Posterior cingulate gyrus (tissue), 11 donors: ENCODE results near the gene RBM20.
"Not testable (repeated sequence)": the region's sequence is repeated elsewhere in the genome, so short reads cannot be mapped to it uniquely, and the experiment has no call there.

Experiments
- DNase-seq, 10 donors: peaks; one replicate each; pipeline versions ENCODE4 v3.0.0 to v3.0.0-alpha.2; 2020 to 2021; ENCODE audit warnings: mixed read lengths in 3 of 10
- intact Hi-C: fragments of 100-400 bp; cut with DNase I; formaldehyde crosslinking; loops from one replicate; pipeline ENCODE4 v1.15.1; 2023

The RBM20 gene

GRCh38 chr10:110724116-110724921 lies 80.2 kb downstream of the RBM20 start:
- intact Hi-C loops = no loop called here
- no peak for DNase-seq

GRCh38 chr10:110724937-110725336 lies 80.8 kb downstream of the RBM20 start:
- intact Hi-C loops = no loop called here
- DNase-seq = no peak

- no peak for DNase-seq
- intact Hi-C loops = no loop called here
Measured at GRCh38 chr10:110725801-110726630, 81.9 kb downstream of the RBM20 start.

- DNase-seq, intact Hi-C loops: not testable (repeated sequence)
Measured at GRCh38 chr10:110727785-110728184, 83.6 kb downstream of the RBM20 start.

- DNase-seq = no peak
- intact Hi-C loops = no loop called here
Measured at GRCh38 chr10:110730345-110731050, 86.4 kb downstream of the RBM20 start.

- intact Hi-C loops = no loop called here
- DNase-seq = peak in 1 of 10 donors; percentile 75
Measured at GRCh38 chr10:110733218-110733952, 89.2 kb downstream of the RBM20 start.

GRCh38 chr10:110735620-110736027 lies 91.5 kb downstream of the RBM20 start:
- no peak for DNase-seq
- intact Hi-C loops = no loop called here

GRCh38 chr10:110737886-110738634 lies 93.9 kb downstream of the RBM20 start:
- intact Hi-C loops = no loop called here

GRCh38 chr10:110739811-110740271 lies 95.7 kb downstream of the RBM20 start:
- peak in 1 of 10 donors; percentile 72 for DNase-seq
- intact Hi-C loops = loop anchor here (10.0 kb wide), 1 partner anchor 1395 kb away; no protein-coding TSS in a partner anchor

More at GRCh38 chr10:110737886-110738634, 93.9 kb downstream of the RBM20 start:
- no peak for DNase-seq

- no peak for DNase-seq
- intact Hi-C loops = loop anchor here (10.0 kb wide), 1 partner anchor 1392 kb away; no protein-coding TSS in a partner anchor
Measured at GRCh38 chr10:110742801-110743200, 98.7 kb downstream of the RBM20 start.

- intact Hi-C loops = loop anchor here (5.0 to 10.0 kb wide), 2 partner anchors 128 to 1390 kb away; partner anchors contain the start of gene PDCD4
- no peak for DNase-seq
Measured at GRCh38 chr10:110744782-110745181, 100.6 kb downstream of the RBM20 start.

- intact Hi-C loops = loop anchor here (1.0 to 10.0 kb wide), 3 partner anchors 126 to 1388 kb away; partner anchors contain the start of gene PDCD4
- DNase-seq = peak; percentile 18 to 91 (median 60)
Measured at GRCh38 chr10:110746254-110746826, 102.2 kb downstream of the RBM20 start.

GRCh38 chr10:110746969-110747608 lies 103.0 kb downstream of the RBM20 start:
- intact Hi-C loops = loop anchor here (1.0 to 10.0 kb wide), 3 partner anchors 125 to 1388 kb away; partner anchors contain the start of gene PDCD4
- DNase-seq = no peak

- DNase-seq = no peak
- intact Hi-C loops = loop anchor here (5.0 to 10.0 kb wide), 2 partner anchors 124 to 1387 kb away; partner anchors contain the start of gene PDCD4
Measured at GRCh38 chr10:110747609-110748464, 103.7 kb downstream of the RBM20 start.

GRCh38 chr10:110748970-110749369 lies 104.8 kb downstream of the RBM20 start:
- no peak for DNase-seq
- intact Hi-C loops = loop anchor here (5.0 to 10.0 kb wide), 2 partner anchors 123 to 1386 kb away; partner anchors contain the start of gene PDCD4

GRCh38 chr10:110750931-110751330 lies 106.8 kb downstream of the RBM20 start:
- intact Hi-C loops = no loop called here
- no peak for DNase-seq

GRCh38 chr10:110751850-110752249 lies 107.7 kb downstream of the RBM20 start:
- DNase-seq = no peak
- intact Hi-C loops = no loop called here
